ENCODE results near the gene ASMT. TPM values are rescaled to one million over a fixed set of nuclear protein-coding genes. Genes with fewer than 3 reads are reported as not detected.

The ASMT gene
- total and polyA plus RNA-seq, 10 of the 15 experiments (the other 5 are each of a cell fraction or from before 2014, with no cell fraction given) = 0.18 to 0.29 TPM; not detected in 8

GRCh38 chrX:1589356-1590130 lies 25.3 kb upstream of the ASMT start:
- Histone ChIP-seq H3K9ac (ENCODE audit: control insufficient read depth, insufficient read depth, low read length) (no peak overlapping the region), H3K27ac (ENCODE audit: control insufficient read depth, insufficient read depth) (peak overlapping the region; percentile 44; the same call in 1 of the 2 replicates), H3K27me3 (replicated peaks in 1 of 2; ENCODE audit: control insufficient read depth in 2 of 2, insufficient read depth in 2 of 2, low read length in 1 of 2) (no peaks in the 10 kb centered on the region), H2AFZ (ENCODE audit: control insufficient read depth, low read depth, low read length) (peak overlapping the region; percentile 34; the same call in 1 of the 2 replicates), H3K4me3 (no peak overlapping the region), H3K4me2 (ENCODE audit: control insufficient read depth, insufficient read depth) (no peak overlapping the region), H3K9me3 (replicated peaks; ENCODE audit: control insufficient read depth, insufficient read depth, low read length) (no peaks in the 10 kb centered on the region), H3K36me3 (ENCODE audit: control insufficient read depth in 2 of 2, insufficient read depth in 2 of 2, low read length in 1 of 2) (peaks cover 3 to 11% of the 10 kb centered on the region in 2 experiments; a peak in 3 of 4 replicates), H3K4me1 (ENCODE audit: control insufficient read depth, insufficient read depth, low read length) (peaks cover 26% of the 10 kb centered on the region), H4K20me1 (ENCODE audit: control insufficient read depth, insufficient read depth) (peaks cover 6% of the 10 kb centered on the region), H3K79me2 (ENCODE audit: control insufficient read depth, insufficient read depth, low read length) (peaks cover 30% of the 10 kb centered on the region)
- ATAC-seq (no peak), DNase-seq (ENCODE audit: low read depth, low spot score) (no peak), FAIRE-seq (no peak)
- SMC1A ChIA-PET (ENCODE audit: uncharacterized antibody, unreplicated experiment) = no interaction called here
- CTCF ChIA-PET = no interaction called here
- in situ Hi-C loops (cut with MboI) (no loop called here), intact Hi-C loops (cut with micrococcal nuclease; ENCODE audit: unreplicated experiment) (loop anchor here (2.0 to 10.0 kb wide), 2 partner anchors 55 to 255 kb away; partner anchors contain the start of gene IL3RA)
- 68% methylated on average over 12 of the region's 12 CpGs for WGBS (ENCODE audit: insufficient coverage, insufficient replicate concordance, low lambda C conversion rate, missing lambda C conversion rate)
- no TSS peak for BruUV-seq (replicated peaks)
- RAD21 ChIA-PET (ENCODE audit: unreplicated experiment) = no interaction called here
- TF ChIP-seq CEBPZ (IDR thresholded peaks at IDR 0.05; ENCODE audit: low read depth, low read length) (no peak), KLF5 (IDR thresholded peaks at IDR 0.05; ENCODE audit: partially characterized antibody) (no peak)
- POLR2A ChIA-PET = no interaction called here
